IMR-90 (cell line): ENCODE data around the gene RARRES2. TPM values are rescaled to one million over a fixed set of nuclear protein-coding genes. Genes with fewer than 3 reads are reported as not detected.

Experiments used
- ATAC-seq: fragments of 200-7000 bp; cut with Tn5 transposase; 2 replicates; pipeline ENCODE4 v1.9.1; 2020; ENCODE audit warnings: low read depth, mild to moderate bottlenecking, moderate library complexity
- BruUV-seq: library from RNA; stranded (reverse); fragments of 400-500 nt; replicated peaks from 2 replicates; lab custom pipeline; 2021; lab: Mats Ljungman, UMichigan
- CTCF ChIA-PET: fragments of 300-600 bp; formaldehyde crosslinking; extraction: SDS; loops from one replicate; lab custom pipeline; 2021; ENCODE audit warnings: antibody characterized with exemption; lab: Yijun Ruan, JAX
- POLR2A ChIA-PET: fragments of 300-600 bp; sonication (Branson Sonifier 250); formaldehyde crosslinking; loops from one replicate; lab custom pipeline; 2022; ENCODE audit warnings: antibody characterized with exemption; ENCODE audit not compliant: unreplicated experiment; lab: Charles Lee
- DNase-seq: peaks from one replicate; pipeline ENCODE4 v3.0.0; 2013
- H2AFZ ChIP-seq: replicated peaks from 2 replicates; pipeline ENCODE3; 2013; ENCODE audit warnings: low read length, mild to moderate bottlenecking; ENCODE audit not compliant: poor library complexity
- H2AK5ac ChIP-seq: 2 replicates; pipeline ENCODE4 v1.6.1; 2013; ENCODE audit warnings: low read depth, low read length, inconsistent platforms
- H2AK9ac ChIP-seq: replicated peaks from 2 replicates; pipeline ENCODE3; 2013; ENCODE audit warnings: mild to moderate bottlenecking, low read depth, low read length, moderate library complexity; ENCODE audit not compliant: poor library complexity
- H2BK120ac ChIP-seq: 2 replicates; pipeline ENCODE4 v1.6.1; 2013; ENCODE audit warnings: low read depth, low read length, inconsistent platforms
- H2BK15ac ChIP-seq: 3 replicates; pipeline ENCODE4 v1.6.1; 2013; ENCODE audit warnings: low read depth, low read length, inconsistent platforms
- H2BK20ac ChIP-seq: 2 replicates; pipeline ENCODE4 v1.6.1; 2013; ENCODE audit warnings: low read depth, mild to moderate bottlenecking, inconsistent platforms, low read length, moderate library complexity
- H2BK5ac ChIP-seq: 2 replicates; pipeline ENCODE4 v1.6.1; 2013; ENCODE audit warnings: mild to moderate bottlenecking, low read depth, low read length, inconsistent platforms; ENCODE audit not compliant: poor library complexity, severe bottlenecking
- H3K14ac ChIP-seq: replicated peaks from 2 replicates; pipeline ENCODE4 v1.6.1; 2013; ENCODE audit warnings: low read depth, low read length, inconsistent platforms
- H3K18ac ChIP-seq: 2 replicates; pipeline ENCODE4 v1.6.1; 2013; ENCODE audit warnings: low read depth, low read length, control low read depth
- H3K23ac ChIP-seq: 2 replicates; pipeline ENCODE4 v1.6.1; 2013; ENCODE audit warnings: low read depth, low read length, inconsistent platforms
- H3K27ac ChIP-seq: 2 replicates; pipeline ENCODE4 v1.5.1; 2013; ENCODE audit warnings: mild to moderate bottlenecking, control low read depth, low read length; ENCODE audit not compliant: insufficient read depth
- H3K27me3 ChIP-seq: 2 replicates; pipeline ENCODE4 v1.6.1; 2013; ENCODE audit warnings: low read length; ENCODE audit not compliant: control insufficient read depth, insufficient read depth
- H3K36me3 ChIP-seq: 2 replicates; pipeline ENCODE4 v1.6.1; 2013; ENCODE audit warnings: low read length, mixed read lengths; ENCODE audit not compliant: control insufficient read depth, insufficient read depth
- H3K4ac ChIP-seq: 2 replicates; pipeline ENCODE4 v1.6.1; 2013; ENCODE audit warnings: low read depth, low read length, inconsistent platforms
- H3K4me1 ChIP-seq: 2 replicates; pipeline ENCODE4 v1.6.1; 2013; ENCODE audit warnings: low read length, mixed read lengths; ENCODE audit not compliant: control insufficient read depth, insufficient read depth
- H3K4me2 ChIP-seq: 2 replicates; pipeline ENCODE4 v1.6.1; 2013; ENCODE audit warnings: low read depth, mild to moderate bottlenecking, control low read depth, low read length, moderate library complexity
- H3K4me3 ChIP-seq: 2 replicates; pipeline ENCODE4 v1.5.1; 2013; ENCODE audit warnings: low read depth, mild to moderate bottlenecking, control low read depth, low read length, moderate library complexity; ENCODE audit not compliant: insufficient read depth
- H3K56ac ChIP-seq: 2 replicates; pipeline ENCODE4 v1.6.1; 2013; ENCODE audit warnings: low read length, inconsistent platforms; ENCODE audit not compliant: insufficient read depth; ENCODE audit errors: extremely low read depth
- H3K79me1 ChIP-seq, 2 experiments: 2 replicates each; pipeline ENCODE4 v1.6.1; 2013; ENCODE audit warnings: low read length in 2 of 2, inconsistent platforms in 1 of 2, low read depth in 1 of 2
- H3K9ac ChIP-seq: 2 replicates; pipeline ENCODE4 v1.6.1; 2013; ENCODE audit warnings: low read depth, low read length, control low read depth
- H3K9me1 ChIP-seq: 2 replicates; pipeline ENCODE4 v1.6.1; 2013; ENCODE audit warnings: low read length, inconsistent platforms; ENCODE audit not compliant: insufficient read depth
- H3K9me3 ChIP-seq: 2 replicates; pipeline ENCODE4 v1.6.1; 2013; ENCODE audit warnings: low read length; ENCODE audit not compliant: control insufficient read depth, insufficient read depth
- H4K20me1 ChIP-seq: 2 replicates; pipeline ENCODE4 v1.6.1; 2013; ENCODE audit warnings: low read length, inconsistent platforms; ENCODE audit not compliant: insufficient read depth
- H4K5ac ChIP-seq: 2 replicates; pipeline ENCODE4 v1.6.1; 2013; ENCODE audit warnings: mild to moderate bottlenecking, low read depth, low read length, control low read depth
- H4K8ac ChIP-seq, 2 experiments: 2 replicates each; pipeline ENCODE4 v1.6.1; 2013; ENCODE audit warnings: low read depth in 2 of 2, low read length in 2 of 2, control low read depth in 1 of 2, inconsistent platforms in 1 of 2
- H4K91ac ChIP-seq: 2 replicates; pipeline ENCODE4 v1.6.1; 2013; ENCODE audit warnings: low read depth, low read length, inconsistent platforms; ENCODE audit not compliant: insufficient read depth
- BHLHE40 ChIP-seq: fragments of 150-350 bp; IDR thresholded peaks from 2 replicates; pipeline ENCODE4 v1.6.1; 2016; ENCODE audit warnings: mild to moderate bottlenecking, low read depth, low read length
- CEBPB ChIP-seq: IDR thresholded peaks from 2 replicates; pipeline ENCODE4 v1.6.1; 2012; ENCODE audit warnings: low read depth, low read length, improper control_type of control experiment
- CHD1 ChIP-seq: IDR thresholded peaks from 2 replicates; pipeline ENCODE4 v1.6.1; 2012; ENCODE audit warnings: low read depth, low read length, improper control_type of control experiment
- CTCF ChIP-seq: conservative IDR thresholded peaks from 2 replicates; pipeline ENCODE4 v1.5.1; 2012; ENCODE audit warnings: mild to moderate bottlenecking, low read depth, low read length, improper control_type of control experiment
- ELK1 ChIP-seq: fragments of 150-350 bp; IDR thresholded peaks from 2 replicates; pipeline ENCODE4 v1.6.1; 2016; ENCODE audit warnings: low read depth, mild to moderate bottlenecking, low read length, moderate library complexity, borderline replicate concordance
- FOS ChIP-seq: fragments of 150-350 bp; IDR thresholded peaks from 2 replicates; pipeline ENCODE4 v1.6.1; 2016; ENCODE audit warnings: low read depth, low read length
- MAFK ChIP-seq: IDR thresholded peaks from 2 replicates; pipeline ENCODE4 v1.6.1; 2012; ENCODE audit warnings: low read depth, low read length, improper control_type of control experiment
- NFE2L2 ChIP-seq: fragments of 150-350 bp; IDR thresholded peaks from 2 replicates; pipeline ENCODE4 v1.6.1; 2016; ENCODE audit warnings: low read depth, mild to moderate bottlenecking, low read length
- POLR2A ChIP-seq: IDR thresholded peaks from 2 replicates; pipeline ENCODE4 v1.6.1; 2012; ENCODE audit warnings: mild to moderate bottlenecking, low read depth, low read length
- RAD21 ChIP-seq: IDR thresholded peaks from 2 replicates; pipeline ENCODE4 v1.6.1; 2012; ENCODE audit warnings: low read length, improper control_type of control experiment
- RCOR1 ChIP-seq: IDR thresholded peaks from 2 replicates; pipeline ENCODE4 v1.6.1; 2012; ENCODE audit warnings: mild to moderate bottlenecking, low read length, improper control_type of control experiment; ENCODE audit not compliant: insufficient replicate concordance
- RFX5 ChIP-seq: IDR thresholded peaks from 2 replicates; pipeline ENCODE4 v1.8.0; 2012; ENCODE audit warnings: low read depth, mild to moderate bottlenecking, low read length, moderate library complexity
- SMC3 ChIP-seq: fragments of 150-350 bp; IDR thresholded peaks from 2 replicates; pipeline ENCODE4 v1.6.1; 2016; ENCODE audit warnings: low read depth, mild to moderate bottlenecking, antibody characterized with exemption, low read length, moderate library complexity
- WGBS, 2 experiments: methylation state at CpG; one replicate each; pipeline versions ENCODE4 v1.1.5 to v1.1.7; 2013; ENCODE audit warnings: missing lambda C conversion rate in 2 of 2; ENCODE audit not compliant: insufficient read length in 1 of 2; ENCODE audit errors: extremely low coverage in 2 of 2; 5-methylcytosine and 5-hydroxymethylcytosine counted together
- dilution Hi-C: fragments of 300-500 bp; cut with HindIII; formaldehyde crosslinking; loops from one replicate; pipeline ENCODE4 v1.14.3; 2018; ENCODE audit warnings: low sequenced_read_pairs; ENCODE audit not compliant: unreplicated experiment
- in situ Hi-C: fragments of 300-500 bp; cut with MboI; formaldehyde crosslinking; loops from 3 replicates; pipeline ENCODE4 v1.14.3; 2019; ENCODE audit warnings: low sequenced_read_pairs, inconsistent platforms, mixed read lengths
- intact Hi-C: fragments of 100-400 bp; cut with micrococcal nuclease; formaldehyde crosslinking; loops from 2 replicates; pipeline ENCODE4 v1.10.0; 2022
- polyA plus RNA-seq, 3 experiments: library from polyadenylated mRNA; depleted of rRNA; stranded (reverse); fragments of >200 nt; gene quantifications; 2 replicates each; pipeline ENCODE4 v1.2.3, GENCODE V29; 2012; ENCODE audit warnings: low replicate concordance in 1 of 3
- total RNA-seq: library from RNA; depleted of rRNA; stranded (reverse); fragments of >200 nt; gene quantifications from 2 replicates; pipeline ENCODE4 v1.2.3, GENCODE V29; 2012
- TF ChIP-seq, protein P1 (sequence below): fragments of 150-350 bp; IDR thresholded peaks from 2 replicates; pipeline ENCODE4 v1.6.1; 2017; ENCODE audit warnings: mild to moderate bottlenecking, antibody characterized with exemption, low read length, low read depth

The RARRES2 gene
- total and polyA plus RNA-seq, 2 of the 4 experiments (the other 2 are of a cell fraction) = 1.6 TPM; not detected in 1

GRCh38 chr7:150337659-150338081, 3.8 kb downstream of the RARRES2 start:
- H3K56ac ChIP-seq = no peak overlapping the region

More at GRCh38 chr7:150337659-150338081, 3.8 kb downstream of the RARRES2 start:
- H3K4me3 ChIP-seq = no peak overlapping the region
- no peak overlapping the region for H2AK5ac ChIP-seq
- H3K27ac ChIP-seq = no peak overlapping the region
- no peak overlapping the region for H4K8ac ChIP-seq
- WGBS, 2 experiments = 100% methylated on average over 1 of the region's 6 CpGs; no CpG with 5 or more reads in 1 of the 2 experiments
- H3K4me1 ChIP-seq = peaks cover 33% of the 10 kb centered on the region
- DNase-seq (no peak), ATAC-seq (no peak)
- no peak overlapping the region for H2AFZ ChIP-seq
- H4K20me1 ChIP-seq = 0 out of 2 replicates have a peak, but pooled peaks cover 3% of the 10 kb centered on the region
- no peak overlapping the region for H3K23ac ChIP-seq
- no peak overlapping the region for H3K4me2 ChIP-seq
- intact Hi-C loops (no loop called here), dilution Hi-C loops (no loop called here), in situ Hi-C loops (no loop called here)
- no peaks in the 10 kb centered on the region for H3K36me3 ChIP-seq
- H3K18ac ChIP-seq = no peak overlapping the region
- H3K14ac ChIP-seq = no peak overlapping the region
- no peak overlapping the region for H4K91ac ChIP-seq
- no peak overlapping the region for H2BK120ac ChIP-seq
- TF ChIP-seq SMC3 = no peak
- no peak for TF ChIP-seq RAD21
- no peak for TF ChIP-seq NFE2L2
- TF ChIP-seq RCOR1 = no peak
- TF ChIP-seq CTCF = no peak
- no peak for TF ChIP-seq RFX5
- no peak for TF ChIP-seq CHD1
- no peak for TF ChIP-seq ELK1
- TF ChIP-seq FOS = no peak
- TF ChIP-seq BHLHE40 = no peak
- no peak for TF ChIP-seq POLR2A
- TF ChIP-seq MAFK = no peak
- no peak for TF ChIP-seq CEBPB
- TF ChIP-seq, protein P1, sequence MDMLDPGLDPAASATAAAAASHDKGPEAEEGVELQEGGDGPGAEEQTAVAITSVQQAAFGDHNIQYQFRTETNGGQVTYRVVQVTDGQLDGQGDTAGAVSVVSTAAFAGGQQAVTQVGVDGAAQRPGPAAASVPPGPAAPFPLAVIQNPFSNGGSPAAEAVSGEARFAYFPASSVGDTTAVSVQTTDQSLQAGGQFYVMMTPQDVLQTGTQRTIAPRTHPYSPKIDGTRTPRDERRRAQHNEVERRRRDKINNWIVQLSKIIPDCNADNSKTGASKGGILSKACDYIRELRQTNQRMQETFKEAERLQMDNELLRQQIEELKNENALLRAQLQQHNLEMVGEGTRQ = no peak
- no peaks in the 10 kb centered on the region for H3K79me1 ChIP-seq
- H3K9me3 ChIP-seq = peaks cover 5% of the 10 kb centered on the region; the same call in 1 of the 2 replicates
- ChIA-PET POLR2A (no interaction called here), CTCF (interaction anchor here (0.6 kb wide), 1 partner anchor 31 kb away, joined by 3 read pairs; no protein-coding TSS in a partner anchor)
- H3K9ac ChIP-seq = no peak overlapping the region
- H3K9me1 ChIP-seq = peaks cover 11% of the 10 kb centered on the region; the same call in 1 of the 2 replicates
- no peak overlapping the region for H3K4ac ChIP-seq
- no peak overlapping the region for H2BK5ac ChIP-seq
- H2BK15ac ChIP-seq = no peak overlapping the region
- no TSS peak for BruUV-seq
- H4K5ac ChIP-seq = no peak overlapping the region
- H2BK20ac ChIP-seq = no peak overlapping the region
- no peak overlapping the region for H2AK9ac ChIP-seq
- peaks cover 18% of the 10 kb centered on the region for H3K27me3 ChIP-seq
